ENCODE measurements around the gene C13orf46.
"Not testable (repeated sequence)": the region's sequence is repeated elsewhere in the genome, so short reads cannot be mapped to it uniquely, and the experiment has no call there.

DNA sequence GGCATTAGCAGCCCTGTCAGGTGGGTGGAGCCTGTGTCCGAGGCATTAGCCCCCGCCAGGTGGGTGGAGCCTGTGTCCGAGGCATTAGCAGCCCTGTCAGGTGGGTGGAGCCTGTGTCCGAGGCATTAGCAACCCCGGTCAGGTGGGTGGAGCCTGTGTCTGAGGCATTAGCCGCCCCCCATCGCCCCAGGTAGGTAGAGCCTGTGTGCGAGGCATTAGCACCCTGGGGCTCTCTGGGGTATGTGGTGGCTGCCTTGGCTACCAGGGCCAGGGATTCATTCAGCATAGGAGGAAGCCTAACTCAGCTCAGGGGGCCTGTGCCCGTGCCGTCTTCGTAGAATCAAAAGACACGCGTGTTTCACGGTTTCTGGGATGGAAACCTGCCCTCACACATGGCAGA, 46.3 kb upstream of the C13orf46 start:
- TF ChIP-seq POLR2A (IDR thresholded peaks at IDR 0.05; ENCODE audit: low read depth, low read length); TAF1 (IDR thresholded peaks at IDR 0.05; ENCODE audit: borderline replicate concordance, low read depth, low read length); POLR2AphosphoS5 (IDR thresholded peaks at IDR 0.05; ENCODE audit: low read depth, low read length): not testable (repeated sequence)

Data from GM12892 (cell line).